Vagina (tissue), 2 donors: ENCODE data around the gene CFAP119. TPM values are rescaled to one million over a fixed set of nuclear protein-coding genes. Genes with fewer than 3 reads are reported as not detected.

Experiments used
- DNase-seq, 2 donors: peaks; one replicate each; pipeline ENCODE4 v3.0.0-alpha.2; 2017; ENCODE audit errors: extremely low spot score in 2 of 2
- H3K27ac ChIP-seq: fragments of 200-600 bp; sonication (generic); one replicate; pipeline ENCODE4 v1.5.1; 2019
- H3K27me3 ChIP-seq: fragments of 200-600 bp; sonication (generic); one replicate; pipeline ENCODE4 v1.5.1; 2019
- H3K36me3 ChIP-seq, 2 donors: fragments of 200-600 bp; sonication (generic); one replicate each; pipeline ENCODE4 v1.5.1; 2017 to 2019
- H3K4me1 ChIP-seq: fragments of 200-600 bp; sonication (generic); one replicate; pipeline ENCODE4 v1.5.1; 2019
- H3K4me3 ChIP-seq, 2 donors: fragments of 200-600 bp; sonication (generic); 1 replicate in 1 of 2; 2 replicates in 1 of 2; pipeline ENCODE4 v1.5.1; 2016 to 2019
- H3K9me3 ChIP-seq: fragments of 200-600 bp; sonication (generic); one replicate; pipeline ENCODE4 v1.5.1; 2019
- CTCF ChIP-seq, 3 experiments: fragments of 450-650 bp in 2 of 3; fragments of 200-600 bp in 1 of 3; sonication (generic) in 1 of 3; IDR thresholded peaks; one replicate each; pipeline ENCODE4 v1.5.1; 2017 to 2019; ENCODE audit warnings: antibody characterized with exemption in 3 of 3, mild to moderate bottlenecking in 2 of 3, moderate library complexity in 2 of 3
- POLR2A ChIP-seq, 2 donors: fragments of 450-650 bp; IDR thresholded peaks; one replicate each; pipeline ENCODE4 v1.6.1; 2017; ENCODE audit warnings: antibody characterized with exemption in 2 of 2, mild to moderate bottlenecking in 2 of 2, moderate library complexity in 2 of 2
- POLR2AphosphoS5 ChIP-seq, 2 donors: sonication (generic); formaldehyde crosslinking; IDR thresholded peaks; one replicate each; pipeline ENCODE4 v1.9.0; 2017; ENCODE audit warnings: antibody characterized with exemption in 2 of 2, mild to moderate bottlenecking in 2 of 2, low read depth in 1 of 2; ENCODE audit not compliant: insufficient read depth in 1 of 2
- intact Hi-C: fragments of 100-400 bp; cut with DNase I; formaldehyde crosslinking; loops from one replicate; pipeline ENCODE4 v1.15.1; 2023
- total RNA-seq: library from RNA; depleted of rRNA; stranded (reverse); fragments of >200 nt; gene quantifications from one replicate; pipeline ENCODE4 v1.2.3, GENCODE V29; 2016

CFAP119 gene
- total RNA-seq, 1 donor from 2014 or later: 1.7 TPM

GRCh38 chr16:30745082-30745481 is 16.8 kb downstream of the CFAP119 start:
- peaks cover 0 to 16% of the 10 kb centered on the region in 2 donors for H3K36me3 ChIP-seq
- TF ChIP-seq POLR2AphosphoS5 (IDR thresholded peaks at IDR 0.05; ENCODE audit: insufficient read depth in 1 of 2, low read depth in 1 of 2): no peak
- TF ChIP-seq POLR2A (IDR thresholded peaks at IDR 0.05): no peak
- no peak for TF ChIP-seq CTCF (IDR thresholded peaks at IDR 0.05)
- DNase-seq: no peak
- no peaks in the 10 kb centered on the region for H3K9me3 ChIP-seq
- H3K27ac ChIP-seq: no peak overlapping the region
- intact Hi-C loops: no loop called here
- H3K4me3 ChIP-seq: no peak overlapping the region
- H3K27me3 ChIP-seq: no peaks in the 10 kb centered on the region
- H3K4me1 ChIP-seq: peaks cover 32% of the 10 kb centered on the region

GRCh38 chr16:30744183-30744582 is 17.7 kb downstream of the CFAP119 start:
- intact Hi-C loops: no loop called here
- no peak for DNase-seq
- peaks cover 0 to 21% of the 10 kb centered on the region in 2 donors for H3K36me3 ChIP-seq
- TF ChIP-seq CTCF (IDR thresholded peaks at IDR 0.05): no peak
- TF ChIP-seq POLR2AphosphoS5 (IDR thresholded peaks at IDR 0.05; ENCODE audit: insufficient read depth in 1 of 2, low read depth in 1 of 2): no peak
- no peak for TF ChIP-seq POLR2A (IDR thresholded peaks at IDR 0.05)
- H3K4me1 ChIP-seq: peaks cover 35% of the 10 kb centered on the region
- H3K27me3 ChIP-seq: no peaks in the 10 kb centered on the region
- H3K9me3 ChIP-seq: no peaks in the 10 kb centered on the region
- peak overlapping the region; percentile 42 for H3K27ac ChIP-seq
- no peak overlapping the region for H3K4me3 ChIP-seq

DNA sequence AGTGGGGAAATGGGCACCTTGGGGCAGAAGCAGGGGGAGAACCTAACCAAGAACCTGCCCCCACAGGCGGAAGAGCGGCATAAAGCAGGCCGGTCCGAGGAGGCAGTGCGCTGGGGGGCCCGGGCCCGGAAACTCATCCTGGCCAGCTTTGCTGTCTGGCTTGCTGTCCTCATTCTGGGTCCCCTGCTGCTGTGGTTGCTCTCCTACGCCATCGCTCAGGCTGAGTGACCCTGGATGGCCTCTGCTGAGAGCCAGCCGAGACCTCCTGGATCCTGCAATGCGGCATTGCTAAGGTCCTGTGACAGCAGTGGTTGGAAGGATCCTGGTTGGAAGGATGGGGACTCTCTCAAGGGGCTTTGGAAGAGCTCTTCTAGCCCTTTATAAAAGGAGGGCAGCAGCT is 18.1 kb downstream of the CFAP119 start:
- H3K9me3 ChIP-seq: no peaks in the 10 kb centered on the region
- peaks cover 0 to 26% of the 10 kb centered on the region in 2 donors for H3K36me3 ChIP-seq
- peaks cover 30% of the 10 kb centered on the region for H3K4me1 ChIP-seq
- TF ChIP-seq POLR2A (IDR thresholded peaks at IDR 0.05) (no peak), CTCF (IDR thresholded peaks at IDR 0.05) (no peak)
- peak overlapping the region; percentile 42 for H3K27ac ChIP-seq
- intact Hi-C loops: no loop called here
- no peak for DNase-seq
- H3K27me3 ChIP-seq: no peaks in the 10 kb centered on the region
- H3K4me3 ChIP-seq: no peak overlapping the region

GRCh38 chr16:30741461-30741914 is 20.4 kb downstream of the CFAP119 start:
- no peaks in the 10 kb centered on the region for H3K9me3 ChIP-seq
- peaks cover 22% of the 10 kb centered on the region for H3K4me1 ChIP-seq
- no peak for DNase-seq
- peak overlapping the region in 1 of 2 donors; percentile 24 for H3K4me3 ChIP-seq
- intact Hi-C loops: no loop called here
- H3K27me3 ChIP-seq: no peaks in the 10 kb centered on the region
- TF ChIP-seq POLR2AphosphoS5 (IDR thresholded peaks at IDR 0.05; ENCODE audit: insufficient read depth in 1 of 2, low read depth in 1 of 2): peak; percentile 53 to 76
- TF ChIP-seq CTCF (IDR thresholded peaks at IDR 0.05): no peak
- H3K27ac ChIP-seq: peak overlapping the region; percentile 74
- peaks cover 0 to 48% of the 10 kb centered on the region in 2 donors for H3K36me3 ChIP-seq

GRCh38 chr16:30740364-30741251 is 21.3 kb downstream of the CFAP119 start:
- intact Hi-C loops: no loop called here
- Histone ChIP-seq H3K27ac (peak overlapping the region; percentile 74), H3K4me3 (peak overlapping the region in 1 of 2 donors; percentile 24), H3K4me1 (peaks cover 22% of the 10 kb centered on the region), H3K36me3 (peaks cover 0 to 57% of the 10 kb centered on the region in 2 donors), H3K9me3 (no peaks in the 10 kb centered on the region), H3K27me3 (no peaks in the 10 kb centered on the region)
- TF ChIP-seq POLR2A (IDR thresholded peaks at IDR 0.05): no peak
- peak; percentile 70 to 84 for TF ChIP-seq POLR2AphosphoS5 (IDR thresholded peaks at IDR 0.05; ENCODE audit: insufficient read depth in 1 of 2, low read depth in 1 of 2)
- TF ChIP-seq CTCF (IDR thresholded peaks at IDR 0.05): no peak
- DNase-seq: no peak
